Activated B cell treated with CpG ODN at 0.5 μM for 24 hours (primary cell): ENCODE data around the gene SLC35G6. TPM values are rescaled to one million over a fixed set of nuclear protein-coding genes. Genes with fewer than 3 reads are reported as not detected.

ENCODE experiments used
- ATAC-seq: fragments of 200-7000 bp; cut with Tn5 transposase; one replicate; pipeline ENCODE4 v1.10.0; 2021; ENCODE audit warnings: low read depth, mild to moderate bottlenecking, moderate library complexity
- CTCF ChIA-PET: fragments of 350-600 bp; sonication (Branson Sonifier 250); formaldehyde crosslinking; loops from one replicate; lab custom pipeline; 2021; ENCODE audit warnings: antibody characterized with exemption; lab: Charles Lee
- POLR2A ChIA-PET: fragments of 350-600 bp; sonication (Branson Sonifier 250); formaldehyde crosslinking; loops from one replicate; lab custom pipeline; 2021; ENCODE audit warnings: antibody characterized with exemption; lab: Charles Lee
- DNase-seq: peaks from one replicate; pipeline ENCODE4 v3.0.0; 2022
- H3K27ac Mint-ChIP-seq: one replicate; pipeline ENCODE4 v1.8.0; 2020; ENCODE audit warnings: mixed read lengths
- H3K27me3 Mint-ChIP-seq: one replicate; pipeline ENCODE4 v1.8.0; 2021; ENCODE audit warnings: mixed read lengths
- H3K36me3 Mint-ChIP-seq: one replicate; pipeline ENCODE4 v1.8.0; 2021; ENCODE audit warnings: low read depth, mixed read lengths
- H3K4me1 Mint-ChIP-seq: one replicate; pipeline ENCODE4 v1.8.0; 2021; ENCODE audit warnings: mixed read lengths
- H3K4me3 Mint-ChIP-seq: one replicate; pipeline ENCODE4 v1.8.0; 2020; ENCODE audit warnings: mild to moderate bottlenecking, mixed read lengths
- H3K9me3 Mint-ChIP-seq: one replicate; pipeline ENCODE4 v1.8.0; 2020; ENCODE audit warnings: mixed read lengths
- intact Hi-C: fragments of 100-400 bp; cut with micrococcal nuclease; formaldehyde crosslinking; loops from one replicate; pipeline ENCODE4 v1.15.1; 2024
- total RNA-seq: library from RNA; stranded (reverse); gene quantifications from 2 replicates; pipeline ENCODE4 v1.2.3, GENCODE V29; 2022
- TF ChIP-seq, protein P1 (sequence below): fragments of 200-600 bp; IDR thresholded peaks from one replicate; pipeline ENCODE4 v1.8.0; 2022; ENCODE audit warnings: antibody characterized with exemption, mild to moderate bottlenecking

SLC35G6 gene
- total RNA-seq, 1 donor from 2014 or later = not detected

DNA sequence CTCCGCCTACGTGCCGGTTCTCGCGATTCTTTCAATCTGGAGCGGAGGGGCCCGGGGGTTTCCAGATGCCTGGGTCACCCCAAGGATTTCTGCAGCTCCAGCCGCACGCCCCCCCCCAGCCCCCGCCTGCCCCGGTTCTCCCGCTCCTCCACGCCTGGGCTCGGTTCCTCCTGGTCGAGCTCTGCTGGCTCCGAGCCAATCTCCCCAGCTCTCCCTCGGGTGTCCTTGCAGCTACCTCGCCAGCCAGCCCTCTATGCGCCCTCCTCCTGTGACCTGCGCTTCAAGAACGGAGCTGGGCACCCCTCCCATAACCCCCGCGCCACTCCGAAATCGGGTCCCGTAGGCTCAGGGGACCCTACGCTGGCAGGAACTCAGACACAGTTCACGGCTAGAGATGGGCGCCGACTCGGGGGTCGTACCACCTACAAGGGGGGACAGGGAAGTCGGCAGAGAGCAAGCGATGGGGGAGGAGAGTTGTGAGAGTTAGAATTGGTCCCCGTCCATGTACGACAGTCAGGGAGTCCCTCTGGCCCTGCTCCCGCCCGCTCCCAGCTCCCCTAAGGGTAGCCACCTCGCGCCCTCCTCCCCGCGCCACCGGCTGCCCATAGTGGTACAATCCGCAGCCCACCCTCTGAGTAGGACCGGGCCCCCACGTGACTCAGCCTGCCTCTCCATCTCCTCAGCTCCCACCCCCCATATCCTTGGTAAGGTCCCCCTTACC, 41.0 kb upstream of the SLC35G6 start:
- H3K9me3 Mint-ChIP-seq = no peaks in the 10 kb centered on the region
- peaks cover 47% of the 10 kb centered on the region for H3K27me3 Mint-ChIP-seq
- ChIA-PET POLR2A (interaction anchor here (0.6 to 3.3 kb wide), 12 partner anchors 35 to 395 kb away, joined by 3 to 30 read pairs (median 4); partner anchors contain the start of genes POLR2A, TMEM256 and TMEM95), CTCF (interaction anchor here (1.1 kb wide), 1 partner anchor 84 kb away, joined by 3 read pairs; no protein-coding TSS in a partner anchor)
- TF ChIP-seq, protein P1, sequence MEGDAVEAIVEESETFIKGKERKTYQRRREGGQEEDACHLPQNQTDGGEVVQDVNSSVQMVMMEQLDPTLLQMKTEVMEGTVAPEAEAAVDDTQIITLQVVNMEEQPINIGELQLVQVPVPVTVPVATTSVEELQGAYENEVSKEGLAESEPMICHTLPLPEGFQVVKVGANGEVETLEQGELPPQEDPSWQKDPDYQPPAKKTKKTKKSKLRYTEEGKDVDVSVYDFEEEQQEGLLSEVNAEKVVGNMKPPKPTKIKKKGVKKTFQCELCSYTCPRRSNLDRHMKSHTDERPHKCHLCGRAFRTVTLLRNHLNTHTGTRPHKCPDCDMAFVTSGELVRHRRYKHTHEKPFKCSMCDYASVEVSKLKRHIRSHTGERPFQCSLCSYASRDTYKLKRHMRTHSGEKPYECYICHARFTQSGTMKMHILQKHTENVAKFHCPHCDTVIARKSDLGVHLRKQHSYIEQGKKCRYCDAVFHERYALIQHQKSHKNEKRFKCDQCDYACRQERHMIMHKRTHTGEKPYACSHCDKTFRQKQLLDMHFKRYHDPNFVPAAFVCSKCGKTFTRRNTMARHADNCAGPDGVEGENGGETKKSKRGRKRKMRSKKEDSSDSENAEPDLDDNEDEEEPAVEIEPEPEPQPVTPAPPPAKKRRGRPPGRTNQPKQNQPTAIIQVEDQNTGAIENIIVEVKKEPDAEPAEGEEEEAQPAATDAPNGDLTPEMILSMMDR = no peak
- peaks cover 4% of the 10 kb centered on the region for H3K36me3 Mint-ChIP-seq
- intact Hi-C loops = no loop called here
- ATAC-seq (no peak), DNase-seq (peak; percentile 35)
- H3K4me1 Mint-ChIP-seq = peaks cover 58% of the 10 kb centered on the region
- peak overlapping the region; percentile 75 for H3K4me3 Mint-ChIP-seq
- H3K27ac Mint-ChIP-seq = no peak overlapping the region

GRCh38 chr17:7440834-7441195, 40.4 kb upstream of the SLC35G6 start:
- peaks cover 52% of the 10 kb centered on the region for H3K27me3 Mint-ChIP-seq
- no peak overlapping the region for H3K4me3 Mint-ChIP-seq
- TF ChIP-seq, protein P1 = no peak
- H3K4me1 Mint-ChIP-seq = peaks cover 61% of the 10 kb centered on the region
- ChIA-PET POLR2A (interaction anchor here (0.6 to 3.3 kb wide), 8 partner anchors 38 to 253 kb away, joined by 3 to 30 read pairs (median 4); partner anchors contain the start of genes MPDU1 and POLR2A), CTCF (interaction anchor here (1.0 kb wide), 1 partner anchor 84 kb away, joined by 4 read pairs; no protein-coding TSS in a partner anchor)
- intact Hi-C loops = no loop called here
- no peaks in the 10 kb centered on the region for H3K9me3 Mint-ChIP-seq
- no peak overlapping the region for H3K27ac Mint-ChIP-seq
- ATAC-seq (no peak), DNase-seq (peak; percentile 32)
- H3K36me3 Mint-ChIP-seq = peaks cover 4% of the 10 kb centered on the region

- ChIA-PET CTCF (interaction anchor here (1.0 kb wide), 1 partner anchor 85 kb away, joined by 4 read pairs; no protein-coding TSS in a partner anchor), POLR2A (interaction anchor here (0.6 to 3.3 kb wide), 7 partner anchors 37 to 254 kb away, joined by 3 to 30 read pairs (median 4); partner anchors contain the start of genes MPDU1 and POLR2A)
- Mint-ChIP-seq H3K36me3 (peaks cover 3% of the 10 kb centered on the region), H3K4me1 (peaks cover 61% of the 10 kb centered on the region), H3K9me3 (no peaks in the 10 kb centered on the region), H3K4me3 (no peak overlapping the region), H3K27me3 (peaks cover 54% of the 10 kb centered on the region), H3K27ac (no peak overlapping the region)
- intact Hi-C loops = no loop called here
- no peak for ATAC-seq
- DNase-seq = no peak
- TF ChIP-seq, protein P1 = no peak
Observed at GRCh38 chr17:7441266-7441665, 40.0 kb upstream of the SLC35G6 start.

- intact Hi-C loops = no loop called here
- Mint-ChIP-seq H3K4me3 (no peak overlapping the region), H3K27me3 (peaks cover 60% of the 10 kb centered on the region), H3K27ac (no peak overlapping the region), H3K36me3 (peaks cover 3% of the 10 kb centered on the region), H3K9me3 (no peaks in the 10 kb centered on the region), H3K4me1 (peaks cover 57% of the 10 kb centered on the region)
- ATAC-seq (no peak), DNase-seq (no peak)
- POLR2A ChIA-PET = interaction anchor here (3.3 kb wide), 1 partner anchor 42 kb away, joined by 30 read pairs; the partner anchor contains the start of gene POLR2A
- CTCF ChIA-PET = no interaction called here
- TF ChIP-seq, protein P1 = no peak
Observed at GRCh38 chr17:7442142-7442541, 39.1 kb upstream of the SLC35G6 start.
